HG02938 (cell line): ENCODE results near the gene MEP1A.
"Not testable (repeated sequence)": the region's sequence is repeated elsewhere in the genome, so short reads cannot be mapped to it uniquely, and the experiment has no call there.

ENCODE experiments used
- ATAC-seq: cut with Tn5 transposase; IDR thresholded peaks from one replicate; pipeline ENCODE4 v1.9.1; 2021; ENCODE audit warnings: mild to moderate bottlenecking, moderate library complexity; ENCODE audit not compliant: unreplicated experiment

MEP1A gene

DNA sequence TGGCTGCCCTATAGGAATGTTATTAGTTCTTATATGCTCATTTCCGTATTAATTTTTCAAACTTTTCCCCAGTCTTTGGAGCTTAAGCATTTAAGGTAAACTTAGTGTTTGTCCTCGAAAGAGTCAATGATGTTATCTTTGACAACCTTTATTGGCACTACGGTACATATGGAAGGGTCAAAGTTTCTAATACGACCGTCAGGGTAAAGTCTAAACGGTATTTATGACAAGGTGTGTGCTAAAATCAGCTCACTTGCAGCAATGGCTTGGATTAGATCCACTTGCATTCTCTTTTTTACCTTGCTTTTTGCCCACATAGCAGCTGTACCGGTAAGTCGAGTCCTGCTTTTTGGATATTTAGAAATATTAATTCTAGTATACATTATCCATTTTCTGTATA is at the start of gene MEP1A:
Gene MEP1A, plus strand, starts transcription at position 252 of the 400 bp plus-strand sequence. Its CDS starts 10 bp downstream, at position 262.
- no peak for ATAC-seq

GRCh38 chr6:46743425-46744158 is 49.6 kb upstream of the MEP1A start:
- ATAC-seq = no peak

GRCh38 chr6:46744159-46744725 is 48.9 kb upstream of the MEP1A start:
- ATAC-seq = not testable (repeated sequence)

- ATAC-seq = no peak
Observed at GRCh38 chr6:46745973-46746372, 47.2 kb upstream of the MEP1A start.

GRCh38 chr6:46746696-46747095 is 46.5 kb upstream of the MEP1A start, which contains the start of gene ANKRD66:
Gene ANKRD66, plus strand, starts transcription at chr6:46746933. Its CDS starts 5,016 bp downstream, at chr6:46751949.
- ATAC-seq = no peak

- no peak for ATAC-seq
Observed at GRCh38 chr6:46748940-46749503, 44.2 kb upstream of the MEP1A start.

- ATAC-seq = no peak
Observed at GRCh38 chr6:46749731-46750130, 43.5 kb upstream of the MEP1A start.

DNA sequence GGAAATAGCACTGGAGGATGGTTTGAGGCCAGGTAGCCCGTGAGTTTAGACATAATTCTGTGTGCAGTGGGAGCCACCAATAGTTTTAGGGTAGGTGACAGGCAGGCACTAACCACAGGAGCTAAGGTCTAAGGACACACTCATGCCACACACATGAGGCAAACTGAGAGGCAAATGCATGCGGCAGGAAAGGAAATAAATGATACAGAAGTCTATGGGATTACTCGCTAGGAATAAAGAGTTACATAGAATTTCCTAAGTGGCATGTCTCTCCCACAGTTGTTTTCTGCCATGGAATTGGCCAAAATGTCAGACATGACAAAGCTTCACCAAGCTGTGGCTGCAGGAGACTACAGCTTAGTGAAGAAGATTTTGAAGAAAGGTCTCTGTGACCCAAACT is 41.5 kb upstream of the MEP1A start:
- no peak for ATAC-seq

DNA sequence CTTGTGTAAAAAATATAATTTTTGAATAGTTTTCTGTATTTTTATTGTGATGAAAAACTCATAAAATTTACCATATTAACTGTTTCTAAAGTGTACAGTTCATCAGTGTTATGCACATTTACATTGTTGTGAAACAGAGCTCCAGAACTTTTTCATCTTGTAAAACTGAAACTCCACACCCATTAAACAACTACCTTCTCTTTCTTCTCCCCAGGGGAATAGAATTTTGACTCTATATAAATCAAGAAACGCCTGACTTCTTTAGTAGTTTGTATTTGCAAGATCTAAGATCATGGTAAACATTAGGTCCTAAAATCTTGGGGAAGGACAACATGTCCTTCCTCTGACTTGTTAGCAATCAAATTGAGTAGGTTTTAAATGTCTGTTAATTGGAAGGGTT is 37.3 kb upstream of the MEP1A start:
- no peak for ATAC-seq

- no peak for ATAC-seq
Observed at GRCh38 chr6:46756469-46757213, 36.5 kb upstream of the MEP1A start.

DNA sequence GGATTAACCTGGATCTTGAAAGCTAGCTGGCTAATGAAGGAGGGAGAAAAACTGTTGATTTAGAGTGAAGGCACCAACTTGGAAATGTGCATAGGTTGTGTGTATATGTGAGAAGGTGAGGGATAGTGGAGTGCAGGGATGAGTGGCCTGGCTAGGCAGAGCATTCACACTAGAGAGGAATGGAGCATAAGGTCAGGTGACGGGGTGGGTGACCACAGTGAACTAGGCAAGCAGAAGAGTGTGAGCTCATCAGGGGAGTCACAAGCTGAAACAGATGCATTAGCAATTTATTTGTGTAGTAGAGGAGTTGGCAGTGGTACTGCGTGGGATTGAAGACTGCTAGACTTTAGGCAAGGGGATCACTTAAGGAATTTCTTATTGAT is 36.0 kb upstream of the MEP1A start:
- ATAC-seq = no peak

DNA sequence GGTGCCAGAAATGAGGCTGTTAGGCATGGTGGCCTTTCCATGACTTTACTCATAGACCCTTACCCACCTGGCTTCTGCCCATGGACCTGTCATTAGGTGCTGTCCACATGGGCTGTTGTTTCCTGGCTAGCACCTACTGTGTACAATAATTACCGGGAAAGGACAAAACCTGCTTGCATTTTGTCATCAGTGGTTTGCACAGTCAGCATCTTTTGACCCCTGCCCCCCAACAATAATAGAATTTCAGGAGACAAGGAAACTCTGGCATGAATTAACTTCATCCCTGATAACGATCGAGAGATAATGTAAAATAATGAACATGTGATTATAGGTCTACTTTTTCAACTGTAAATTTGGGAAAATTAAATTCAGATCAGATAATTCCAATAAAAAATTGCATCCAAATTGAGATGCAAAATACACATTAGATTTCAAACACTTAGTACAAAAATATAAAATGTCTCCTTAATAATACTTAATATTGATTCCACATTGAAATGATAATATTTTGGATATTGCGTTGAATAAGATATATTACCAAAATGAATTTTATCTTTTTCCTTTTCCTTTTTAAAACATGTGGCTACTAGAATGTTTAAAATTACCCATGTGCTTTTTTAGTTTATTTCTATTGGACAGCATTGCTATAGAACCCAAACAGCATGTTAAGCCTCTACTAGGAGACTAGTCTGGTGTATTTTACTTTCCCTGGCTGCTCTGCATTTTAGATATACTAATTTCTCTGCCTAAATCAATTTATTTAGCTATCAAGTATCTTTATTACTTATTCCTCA is 34.0 kb upstream of the MEP1A start:
- ATAC-seq = no peak

DNA sequence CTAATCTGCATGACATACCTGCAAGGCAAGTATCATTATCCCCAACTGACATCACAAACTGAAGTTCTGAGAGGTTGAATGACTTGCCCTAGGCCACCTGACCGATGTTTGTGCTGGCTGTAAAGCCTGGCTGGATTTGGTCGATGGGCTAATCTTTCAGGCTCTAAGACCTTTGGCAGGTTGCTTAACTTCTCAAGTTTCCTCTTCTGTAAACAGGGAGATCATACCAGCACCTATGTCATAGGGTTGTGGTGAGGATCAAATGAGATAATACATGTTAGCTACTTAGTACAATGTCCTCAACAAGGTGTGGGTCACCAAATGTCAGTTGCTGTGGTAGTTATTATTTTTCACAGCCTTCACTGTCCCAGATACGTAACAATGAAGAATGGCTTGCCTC is 32.3 kb upstream of the MEP1A start:
- no peak for ATAC-seq

DNA sequence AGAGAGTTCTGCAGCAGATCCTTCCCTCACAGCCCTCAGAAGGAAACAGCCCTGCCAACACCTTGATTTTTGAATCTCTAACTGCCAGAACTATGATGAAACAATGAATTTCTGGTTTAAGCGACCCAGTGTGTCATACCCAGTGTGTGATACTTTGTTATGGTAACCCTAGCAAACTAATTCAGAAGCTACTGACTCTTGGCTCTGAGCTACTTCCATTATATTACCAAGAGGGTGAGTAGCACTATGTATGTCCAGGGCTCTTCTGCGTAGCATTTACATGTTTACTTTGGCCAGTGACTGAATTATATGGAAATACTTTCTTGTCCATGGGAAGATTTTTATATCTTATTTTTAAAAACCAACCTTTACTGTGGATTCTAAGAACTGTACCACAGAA is 29.7 kb upstream of the MEP1A start:
- no peak for ATAC-seq

DNA sequence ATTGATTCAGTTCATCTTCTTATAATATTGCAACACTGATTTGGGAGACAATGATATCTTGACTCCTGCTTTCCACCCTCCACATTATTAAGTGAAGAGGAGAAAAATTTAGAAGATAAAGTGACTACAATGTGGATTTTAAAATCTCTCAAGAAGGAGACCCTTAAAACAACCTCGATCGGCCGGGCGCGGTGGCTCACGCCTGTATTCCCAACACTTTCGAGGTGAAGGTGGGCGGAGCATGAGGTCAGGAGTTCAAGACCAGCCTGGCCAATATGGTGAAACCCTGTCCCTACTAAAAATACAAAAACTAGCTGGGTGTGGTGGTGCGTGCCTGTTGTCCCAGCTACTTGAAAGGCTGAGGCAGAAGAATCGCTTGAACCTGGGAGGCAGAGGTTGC is 28.9 kb upstream of the MEP1A start:
- ATAC-seq = not testable (repeated sequence)

- no peak for ATAC-seq
Observed at GRCh38 chr6:46764961-46765360, 28.2 kb upstream of the MEP1A start.

DNA sequence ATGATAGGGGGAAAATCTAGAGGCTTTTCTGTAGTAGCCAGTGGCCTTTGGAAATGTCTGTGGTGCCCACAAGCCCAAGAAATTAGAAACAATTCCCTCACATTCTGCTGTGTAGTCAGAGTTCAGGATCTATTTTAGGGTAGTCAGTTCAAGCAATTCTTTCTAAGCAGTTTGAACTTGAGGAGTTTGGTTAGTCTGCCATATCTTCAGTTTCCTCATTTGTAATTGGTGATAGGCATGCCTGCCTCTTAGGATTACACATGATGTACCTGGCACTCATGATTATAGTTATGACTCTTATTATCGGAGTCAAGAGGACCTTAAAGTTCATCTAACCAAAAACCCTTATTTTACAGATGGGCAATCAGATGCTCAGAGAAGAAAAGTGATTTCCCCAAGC is 21.2 kb upstream of the MEP1A start:
- no peak for ATAC-seq

GRCh38 chr6:46772762-46773161 is 20.4 kb upstream of the MEP1A start:
- peak; percentile 45 for ATAC-seq

DNA sequence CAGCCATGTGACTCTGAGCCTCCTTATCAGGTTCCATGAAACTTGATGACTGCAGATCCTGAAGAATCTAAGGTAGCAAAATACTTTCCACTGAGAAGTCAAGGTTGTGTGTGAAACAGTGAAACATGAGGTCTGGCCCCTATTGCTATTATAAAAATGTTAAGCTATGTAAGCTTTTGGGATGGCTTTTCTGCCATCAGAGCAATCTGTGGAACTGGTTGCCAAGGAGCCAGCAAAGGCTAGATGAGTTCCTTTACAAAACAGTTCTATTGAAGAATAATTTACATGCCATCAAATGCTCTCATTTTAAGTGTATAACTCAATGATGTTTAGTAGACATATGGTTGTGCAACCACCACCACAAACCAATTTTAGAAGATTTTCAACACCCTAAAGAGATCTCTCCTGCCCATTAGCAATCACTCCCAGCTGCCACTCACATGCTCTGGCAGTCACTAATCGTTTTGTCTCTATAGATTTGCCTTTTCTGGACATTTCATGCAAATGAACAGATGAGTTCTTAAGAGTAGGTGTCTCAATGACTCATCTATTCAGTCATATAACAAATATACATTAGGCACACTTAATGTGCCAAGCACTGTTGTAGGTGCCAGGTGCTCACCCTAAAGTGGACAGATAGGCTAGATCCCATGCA is 19.9 kb upstream of the MEP1A start:
- no peak for ATAC-seq

GRCh38 chr6:46774736-46775135 is 18.5 kb upstream of the MEP1A start:
- not testable (repeated sequence) for ATAC-seq
